Hepatic stellate cell (primary cell): ENCODE data around the gene GPR157.

ENCODE experiments used
- DNase-seq: peaks from one replicate; pipeline ENCODE4 v3.0.0; 2011; ENCODE audit warnings: low spot score

The GPR157 gene

GRCh38 chr1:9061252-9061960 is 67.5 kb downstream of the GPR157 start:
- no peak for DNase-seq

GRCh38 chr1:9059891-9060744 is 68.8 kb downstream of the GPR157 start:
- DNase-seq, result no peak

- no peak for DNase-seq
Observed at GRCh38 chr1:9058465-9058864, 70.4 kb downstream of the GPR157 start.

GRCh38 chr1:9057851-9058250 is 71.1 kb downstream of the GPR157 start:
- DNase-seq, result no peak

GRCh38 chr1:9052272-9053049 is 76.4 kb downstream of the GPR157 start:
- DNase-seq, result no peak

- no peak for DNase-seq
Observed at GRCh38 chr1:9051379-9051778, 77.5 kb downstream of the GPR157 start.

GRCh38 chr1:9050803-9051202 is 78.1 kb downstream of the GPR157 start:
- no peak for DNase-seq
